C4-2B (cell line): Measurements from ENCODE around the gene RPF1.

ENCODE experiments used
- ZFX ChIP-seq: fragments of 450-650 bp; IDR thresholded peaks from 2 replicates; pipeline ENCODE4 v1.6.1; 2017
- TF ChIP-seq, protein P1 (sequence below): fragments of 450-650 bp; conservative IDR thresholded peaks from 2 replicates; pipeline ENCODE4 v1.5.1; 2017; ENCODE audit warnings: mild to moderate bottlenecking

DNA sequence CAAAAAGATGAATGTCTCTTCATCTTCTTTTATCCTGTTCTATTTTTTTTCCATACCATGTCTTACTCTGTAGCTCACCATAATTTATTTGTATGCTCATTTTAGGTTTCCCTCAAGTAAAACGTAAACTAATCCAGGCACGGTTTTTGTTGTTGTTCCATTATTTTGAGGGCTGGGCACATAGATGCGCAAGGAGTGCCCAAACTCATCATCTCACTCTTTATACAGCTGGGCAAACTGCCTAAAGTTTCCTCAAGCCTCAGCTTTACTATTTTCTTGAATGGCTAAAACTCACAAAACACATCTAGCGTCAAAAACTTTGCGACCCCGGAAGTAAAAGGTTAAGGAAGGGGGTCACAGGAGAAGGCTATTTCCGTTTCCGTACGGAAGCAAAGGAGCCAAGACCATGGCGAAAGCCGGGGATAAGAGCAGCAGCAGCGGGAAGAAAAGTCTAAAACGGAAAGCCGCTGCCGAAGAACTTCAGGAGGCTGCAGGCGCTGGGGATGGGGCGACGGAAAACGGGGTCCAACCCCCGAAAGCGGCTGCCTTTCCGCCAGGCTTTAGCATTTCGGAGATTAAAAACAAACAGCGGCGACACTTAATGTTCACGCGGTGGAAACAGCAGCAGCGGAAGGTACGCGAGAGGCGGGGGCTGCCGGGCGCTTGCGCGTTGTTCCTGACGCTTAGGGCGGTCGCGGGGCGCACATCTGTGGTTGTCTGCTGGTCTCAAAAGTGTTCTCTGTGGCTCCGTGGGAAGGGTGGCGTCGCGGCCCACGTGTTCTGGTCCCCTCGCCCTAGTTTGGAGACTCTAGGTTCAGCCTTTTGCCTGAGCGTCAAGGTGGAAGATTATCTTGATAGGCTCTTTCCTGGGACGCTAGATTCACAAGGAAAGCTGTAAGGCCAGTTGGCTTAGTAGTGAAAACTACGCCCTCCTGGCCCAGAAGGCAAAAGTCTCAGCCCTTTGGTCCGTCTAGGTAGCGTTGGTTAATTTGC, at the start of gene RPF1:
- TF ChIP-seq, protein P1, sequence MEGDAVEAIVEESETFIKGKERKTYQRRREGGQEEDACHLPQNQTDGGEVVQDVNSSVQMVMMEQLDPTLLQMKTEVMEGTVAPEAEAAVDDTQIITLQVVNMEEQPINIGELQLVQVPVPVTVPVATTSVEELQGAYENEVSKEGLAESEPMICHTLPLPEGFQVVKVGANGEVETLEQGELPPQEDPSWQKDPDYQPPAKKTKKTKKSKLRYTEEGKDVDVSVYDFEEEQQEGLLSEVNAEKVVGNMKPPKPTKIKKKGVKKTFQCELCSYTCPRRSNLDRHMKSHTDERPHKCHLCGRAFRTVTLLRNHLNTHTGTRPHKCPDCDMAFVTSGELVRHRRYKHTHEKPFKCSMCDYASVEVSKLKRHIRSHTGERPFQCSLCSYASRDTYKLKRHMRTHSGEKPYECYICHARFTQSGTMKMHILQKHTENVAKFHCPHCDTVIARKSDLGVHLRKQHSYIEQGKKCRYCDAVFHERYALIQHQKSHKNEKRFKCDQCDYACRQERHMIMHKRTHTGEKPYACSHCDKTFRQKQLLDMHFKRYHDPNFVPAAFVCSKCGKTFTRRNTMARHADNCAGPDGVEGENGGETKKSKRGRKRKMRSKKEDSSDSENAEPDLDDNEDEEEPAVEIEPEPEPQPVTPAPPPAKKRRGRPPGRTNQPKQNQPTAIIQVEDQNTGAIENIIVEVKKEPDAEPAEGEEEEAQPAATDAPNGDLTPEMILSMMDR, result 0 out of 2 replicates have a peak, but pooled peaks have one; percentile 12
- no peak for TF ChIP-seq ZFX
